Naive thymus-derived CD4-positive, alpha-beta T cell (primary cell): ENCODE results near the gene GM2A. TPM values are rescaled to one million over a fixed set of nuclear protein-coding genes. Genes with fewer than 3 reads are reported as not detected.

ENCODE experiments used
- ATAC-seq: fragments of 150-1000 bp; cut with Tn5 transposase; 2 replicates; pipeline ENCODE4 v1.10.0; 2021; ENCODE audit warnings: mild to moderate bottlenecking, moderate library complexity
- CTCF ChIA-PET: fragments of 350-600 bp; sonication (Branson Sonifier 250); formaldehyde crosslinking; loops from one replicate; lab custom pipeline; 2021; ENCODE audit warnings: antibody characterized with exemption; lab: Charles Lee
- POLR2A ChIA-PET: fragments of 350-600 bp; sonication (Branson Sonifier 250); formaldehyde crosslinking; loops from one replicate; lab custom pipeline; 2021; ENCODE audit warnings: antibody characterized with exemption, inconsistent platforms; lab: Charles Lee
- DNase-seq, 9 donors: peaks; one replicate each; pipeline versions ENCODE4 v3.0.0 to v3.0.0-alpha.2; 2020 to 2022; ENCODE audit warnings: mixed read lengths in 1 of 9
- H3K27ac ChIP-seq: one replicate; pipeline ENCODE4 v1.7.0; 2013; ENCODE audit warnings: mild to moderate bottlenecking, low read depth, low read length, moderate library complexity
- H3K27me3 ChIP-seq, 2 donors: one replicate each; pipeline ENCODE4 v1.7.0; 2013; ENCODE audit warnings: low read length in 2 of 2, mild to moderate bottlenecking in 2 of 2, moderate library complexity in 2 of 2; ENCODE audit not compliant: control insufficient read depth in 2 of 2, insufficient read depth in 2 of 2
- H3K36me3 ChIP-seq, 3 experiments: 1 replicate in 2 of 3; 2 replicates in 1 of 3; pipeline ENCODE4 v1.7.0; 2013; ENCODE audit warnings: low read length in 3 of 3, mild to moderate bottlenecking in 3 of 3, moderate library complexity in 1 of 3; ENCODE audit not compliant: insufficient read depth in 3 of 3, control insufficient read depth in 2 of 3
- H3K4me1 ChIP-seq, 2 donors: one replicate each; pipeline ENCODE4 v1.7.0; 2013; ENCODE audit warnings: low read length in 2 of 2, mild to moderate bottlenecking in 2 of 2, moderate library complexity in 1 of 2; ENCODE audit not compliant: control insufficient read depth in 2 of 2, insufficient read depth in 2 of 2
- H3K4me3 ChIP-seq: 2 replicates; pipeline ENCODE4 v1.7.0; 2013; ENCODE audit warnings: mild to moderate bottlenecking, low read length
- H3K9me3 ChIP-seq, 3 experiments: 1 replicate in 2 of 3; 2 replicates in 1 of 3; pipeline ENCODE4 v1.7.0; 2013; ENCODE audit warnings: low read length in 3 of 3; ENCODE audit not compliant: control insufficient read depth in 2 of 3
- H3K27ac Mint-ChIP-seq, 9 donors: one replicate each; pipeline ENCODE4 v1.8.0; 2020 to 2022; ENCODE audit warnings: mixed read lengths in 9 of 9, mild to moderate bottlenecking in 8 of 9, moderate library complexity in 5 of 9, inconsistent platforms in 2 of 9
- H3K27me3 Mint-ChIP-seq, 5 donors: one replicate each; pipeline ENCODE4 v1.8.0; 2021 to 2022; ENCODE audit warnings: mixed read lengths in 5 of 5, mild to moderate bottlenecking in 1 of 5
- H3K36me3 Mint-ChIP-seq, 5 donors: one replicate each; pipeline ENCODE4 v1.8.0; 2020 to 2022; ENCODE audit warnings: mixed read lengths in 5 of 5, mild to moderate bottlenecking in 3 of 5, inconsistent platforms in 1 of 5
- H3K4me1 Mint-ChIP-seq, 7 donors: one replicate each; pipeline ENCODE4 v1.8.0; 2020 to 2022; ENCODE audit warnings: mixed read lengths in 7 of 7, mild to moderate bottlenecking in 3 of 7, inconsistent platforms in 1 of 7
- H3K4me3 Mint-ChIP-seq, 10 donors: one replicate each; pipeline ENCODE4 v1.8.0; 2020 to 2022; ENCODE audit warnings: mild to moderate bottlenecking in 10 of 10, mixed read lengths in 10 of 10, moderate library complexity in 6 of 10, inconsistent platforms in 2 of 10
- H3K9me3 Mint-ChIP-seq, 11 donors: one replicate each; pipeline ENCODE4 v1.8.0; 2020 to 2022; ENCODE audit warnings: mixed read lengths in 11 of 11, mild to moderate bottlenecking in 4 of 11, inconsistent platforms in 1 of 11, moderate library complexity in 1 of 11
- intact Hi-C, 2 donors: fragments of 100-400 bp; cut with micrococcal nuclease; formaldehyde crosslinking; loops; one replicate each; pipeline ENCODE4 v1.15.1; 2023
- polyA plus RNA-seq, 2 donors: library from polyadenylated mRNA; unstranded; fragments of 300-500 nt; fragmentation: Illumina TruSeq; gene quantifications; one replicate each; pipeline ENCODE4 v1.2.3, GENCODE V29; 2021
- total RNA-seq, 6 experiments: library from RNA in 5 of 6; stranded (reverse) in 5 of 6; gene quantifications; 1 replicate in 5 of 6; 2 replicates in 1 of 6; pipeline ENCODE4 v1.2.3 and lab custom pipeline; 2021 to 2026

The GM2A gene
- total and polyA plus RNA-seq, 7 experiments from 2014 or later = 5.0 to 45.6 (median 14.7) TPM

GRCh38 chr5:151223447-151224264 is 29.3 kb upstream of the GM2A start, which contains the start of gene CCDC69:
TSS of gene CCDC69 (minus strand) at chr5:151224092. CDS start at chr5:151223970, 122 bp downstream.
- Histone ChIP-seq H3K27me3 (no peaks in the 10 kb centered on the region), H3K27ac (peak within 1 kb of the TSS; percentile 93), H3K4me1 (peaks cover 51 to 56% of the 10 kb centered on the region in 2 donors), H3K36me3 (peaks cover 0 to 7% (median 0%) of the 10 kb centered on the region in 3 experiments), H3K4me3 (peak within 1 kb of the TSS; percentile 95), H3K9me3 (no peaks in the 10 kb centered on the region)
- Mint-ChIP-seq H3K27me3 (no peaks in the 10 kb centered on the region), H3K27ac (peak within 1 kb of the TSS; percentile 87 to 98 (median 98)), H3K4me3 (peak within 1 kb of the TSS; percentile 80 to 97 (median 92)), H3K36me3 (peaks cover 0 to 38% (median 10%) of the 10 kb centered on the region in 5 donors), H3K4me1 (peaks cover 48 to 67% (median 61%) of the 10 kb centered on the region in 7 donors), H3K9me3 (no peaks in the 10 kb centered on the region)
- intact Hi-C loops = loop anchor here (1.0 to 5.0 kb wide), 9 partner anchors 9 to 441 kb away; partner anchors contain the start of gene ANXA6 (in 1 of the 2)
- DNase-seq (peak; percentile 27 to 64 (median 47)), ATAC-seq (peak; percentile 69)
- ChIA-PET CTCF (interaction anchor here (0.6 to 4.0 kb wide), 10 partner anchors 11 to 172 kb away, joined by 3 to 19 read pairs (median 4); partner anchors contain the start of genes ANXA6 and GM2A), POLR2A (interaction anchor here (0.6 to 6.9 kb wide), 25 partner anchors 11 to 547 kb away, joined by 3 to 184 read pairs (median 5); partner anchors contain the start of genes G3BP1, GM2A and RBM22)

- Mint-ChIP-seq H3K4me3 (peak overlapping the region; percentile 80 to 97 (median 92)), H3K9me3 (peaks cover 0 to 1% (median 0%) of the 10 kb centered on the region in 11 donors), H3K27ac (peak overlapping the region; percentile 64 to 98 (median 98)), H3K36me3 (peaks cover 0 to 37% (median 10%) of the 10 kb centered on the region in 5 donors), H3K4me1 (peaks cover 41 to 60% (median 53%) of the 10 kb centered on the region in 7 donors), H3K27me3 (no peaks in the 10 kb centered on the region)
- Histone ChIP-seq H3K27me3 (no peaks in the 10 kb centered on the region), H3K36me3 (peaks cover 0 to 7% (median 0%) of the 10 kb centered on the region in 3 experiments), H3K4me1 (peaks cover 43 to 49% of the 10 kb centered on the region in 2 donors), H3K4me3 (peak overlapping the region; percentile 95), H3K27ac (peak overlapping the region; percentile 93), H3K9me3 (no peaks in the 10 kb centered on the region)
- intact Hi-C loops = loop anchor here (1.0 to 5.0 kb wide), 5 partner anchors 10 to 442 kb away; no protein-coding TSS in a partner anchor
- ATAC-seq (peak; percentile 55), DNase-seq (peak in 4 of 9 donors; percentile 30 to 43 (median 34))
- ChIA-PET CTCF (interaction anchor here (0.6 to 4.0 kb wide), 8 partner anchors 10 to 440 kb away, joined by 3 to 19 read pairs (median 6); partner anchors contain the start of genes ANXA6 and GM2A), POLR2A (interaction anchor here (0.7 to 6.9 kb wide), 20 partner anchors 10 to 547 kb away, joined by 3 to 184 read pairs (median 6); partner anchors contain the start of genes G3BP1 and GM2A)
Observed at GRCh38 chr5:151224372-151224771, 28.6 kb upstream of the GM2A start.

GRCh38 chr5:151225071-151225470 is 27.9 kb upstream of the GM2A start:
- ATAC-seq = no peak
- intact Hi-C loops = loop anchor here (1.0 to 2.0 kb wide), 3 partner anchors 8 to 14 kb away; no protein-coding TSS in a partner anchor
- Mint-ChIP-seq H3K36me3 (peaks cover 0 to 33% (median 7%) of the 10 kb centered on the region in 5 donors), H3K27me3 (no peaks in the 10 kb centered on the region), H3K4me1 (peaks cover 36 to 53% (median 46%) of the 10 kb centered on the region in 7 donors), H3K27ac (peak overlapping the region; percentile 2 to 98 (median 98)), H3K4me3 (peak overlapping the region; percentile 33 to 97 (median 82)), H3K9me3 (peaks cover 0 to 1% (median 0%) of the 10 kb centered on the region in 11 donors)
- peak in 1 of 9 donors; percentile 38 for DNase-seq
- Histone ChIP-seq H3K9me3 (no peaks in the 10 kb centered on the region), H3K4me1 (peaks cover 37 to 42% of the 10 kb centered on the region in 2 donors), H3K4me3 (no peak overlapping the region), H3K27me3 (no peaks in the 10 kb centered on the region), H3K36me3 (peaks cover 0 to 7% (median 0%) of the 10 kb centered on the region in 3 experiments), H3K27ac (peak overlapping the region; percentile 93)
- ChIA-PET CTCF (interaction anchor here (0.6 to 4.0 kb wide), 7 partner anchors 10 to 441 kb away, joined by 3 to 14 read pairs (median 3); partner anchors contain the start of gene GM2A), POLR2A (interaction anchor here (1.5 to 6.2 kb wide), 4 partner anchors 10 to 69 kb away, joined by 4 to 184 read pairs (median 27); partner anchors contain the start of gene GM2A)

- no peak overlapping the region for H3K4me3 ChIP-seq
- POLR2A ChIA-PET = interaction anchor here (1.5 to 6.2 kb wide), 3 partner anchors 9 to 26 kb away, joined by 9 to 184 read pairs (median 45); partner anchors contain the start of gene GM2A
- H3K27ac Mint-ChIP-seq = peak overlapping the region in 8 of 9 donors; percentile 90 to 98 (median 98)
- CTCF ChIA-PET = interaction anchor here (0.6 to 4.0 kb wide), 5 partner anchors 9 to 62 kb away, joined by 3 to 14 read pairs (median 3); no protein-coding TSS in a partner anchor
- peak overlapping the region; percentile 93 for H3K27ac ChIP-seq
- H3K4me3 Mint-ChIP-seq = peak overlapping the region in 9 of 10 donors; percentile 42 to 97 (median 80)
- peaks cover 0 to 7% (median 0%) of the 10 kb centered on the region in 3 experiments for H3K36me3 ChIP-seq
- H3K4me1 Mint-ChIP-seq = peaks cover 32 to 49% (median 42%) of the 10 kb centered on the region in 7 donors
- no peak for DNase-seq
- H3K36me3 Mint-ChIP-seq = peaks cover 0 to 29% (median 7%) of the 10 kb centered on the region in 5 donors
- peaks cover 33 to 38% of the 10 kb centered on the region in 2 donors for H3K4me1 ChIP-seq
- H3K27me3 ChIP-seq = no peaks in the 10 kb centered on the region
- no peaks in the 10 kb centered on the region for H3K9me3 ChIP-seq
- no peak for ATAC-seq
- no peaks in the 10 kb centered on the region for H3K27me3 Mint-ChIP-seq
- H3K9me3 Mint-ChIP-seq = peaks cover 0 to 1% (median 0%) of the 10 kb centered on the region in 11 donors
- intact Hi-C loops = loop anchor here (1.0 to 2.0 kb wide), 3 partner anchors 8 to 15 kb away; no protein-coding TSS in a partner anchor
Observed at GRCh38 chr5:151225475-151225874, 27.5 kb upstream of the GM2A start.

- ATAC-seq (no peak), DNase-seq (no peak)
- H3K4me1 ChIP-seq = peaks cover 13 to 20% of the 10 kb centered on the region in 2 donors
- H3K27ac ChIP-seq = no peak overlapping the region
- H3K9me3 ChIP-seq = no peaks in the 10 kb centered on the region
- Mint-ChIP-seq H3K4me3 (no peak overlapping the region), H3K27ac (peak overlapping the region in 2 of 9 donors; percentile 51 to 53), H3K36me3 (peaks cover 0 to 21% (median 0%) of the 10 kb centered on the region in 5 donors), H3K9me3 (peaks cover 0 to 1% (median 0%) of the 10 kb centered on the region in 11 donors), H3K27me3 (no peaks in the 10 kb centered on the region), H3K4me1 (peaks cover 11 to 28% (median 22%) of the 10 kb centered on the region in 7 donors)
- H3K4me3 ChIP-seq = no peak overlapping the region
- intact Hi-C loops = no loop called here
- H3K36me3 ChIP-seq = peaks cover 0 to 7% (median 0%) of the 10 kb centered on the region in 3 experiments
- no peaks in the 10 kb centered on the region for H3K27me3 ChIP-seq
- ChIA-PET POLR2A (interaction anchor here (0.5 to 2.6 kb wide), 6 partner anchors 10 to 108 kb away, joined by 3 to 9 read pairs (median 5); no protein-coding TSS in a partner anchor), CTCF (interaction anchor here (1.3 to 1.4 kb wide), 2 partner anchors 63 to 112 kb away, joined by 3 to 4 read pairs; no protein-coding TSS in a partner anchor)
Observed at GRCh38 chr5:151227918-151228447, 25.0 kb upstream of the GM2A start.
